Peyer's patch (tissue), 4 donors: ENCODE measurements around the gene HFE. TPM values are rescaled to one million over a fixed set of nuclear protein-coding genes. Genes with fewer than 3 reads are reported as not detected.

Source experiments
- DNase-seq, 3 donors: peaks; one replicate each; pipeline ENCODE4 v3.0.0-alpha.2; 2017 to 2019
- H3K27ac ChIP-seq, 4 donors: fragments of 200-600 bp; sonication (generic); one replicate each; pipeline ENCODE4 v1.5.1; 2016 to 2019
- H3K27me3 ChIP-seq, 2 donors: fragments of 200-600 bp; sonication (generic); one replicate each; pipeline ENCODE4 v1.5.1; 2019
- H3K36me3 ChIP-seq, 3 donors: fragments of 200-600 bp; sonication (generic); one replicate each; pipeline ENCODE4 v1.5.1; 2016 to 2019
- H3K4me1 ChIP-seq, 4 donors: fragments of 200-600 bp; sonication (generic); one replicate each; pipeline ENCODE4 v1.5.1; 2016 to 2019
- H3K4me3 ChIP-seq, 4 donors: fragments of 200-600 bp; sonication (generic); 1 replicate in 3 of 4; 2 replicates in 1 of 4; pipeline ENCODE4 v1.5.1; 2016 to 2019; ENCODE audit warnings: mild to moderate bottlenecking in 1 of 4
- H3K9me3 ChIP-seq, 4 donors: fragments of 200-600 bp; sonication (generic); one replicate each; pipeline ENCODE4 v1.5.1; 2016 to 2019; ENCODE audit warnings: mild to moderate bottlenecking in 1 of 4
- CTCF ChIP-seq, 6 experiments: fragments of 450-650 bp in 4 of 6; fragments of 200-600 bp in 2 of 6; sonication (generic) in 1 of 6; IDR thresholded peaks; one replicate each; pipeline ENCODE4 v1.5.1; 2017 to 2019; ENCODE audit warnings: antibody characterized with exemption in 6 of 6, mild to moderate bottlenecking in 3 of 6, moderate library complexity in 1 of 6
- POLR2A ChIP-seq, 2 donors: fragments of 450-650 bp; IDR thresholded peaks; one replicate each; pipeline ENCODE4 v1.5.1; 2017; ENCODE audit warnings: antibody characterized with exemption in 2 of 2, mild to moderate bottlenecking in 2 of 2, moderate library complexity in 2 of 2
- total RNA-seq, 4 donors: library from RNA; depleted of rRNA; stranded (reverse); fragments of >200 nt; gene quantifications; one replicate each; pipeline ENCODE4 v1.1.0, GENCODE V29; 2016

Gene HFE
- total RNA-seq, 4 donors from 2014 or later, result 8.1 to 13.2 (median 9.7) TPM

DNA sequence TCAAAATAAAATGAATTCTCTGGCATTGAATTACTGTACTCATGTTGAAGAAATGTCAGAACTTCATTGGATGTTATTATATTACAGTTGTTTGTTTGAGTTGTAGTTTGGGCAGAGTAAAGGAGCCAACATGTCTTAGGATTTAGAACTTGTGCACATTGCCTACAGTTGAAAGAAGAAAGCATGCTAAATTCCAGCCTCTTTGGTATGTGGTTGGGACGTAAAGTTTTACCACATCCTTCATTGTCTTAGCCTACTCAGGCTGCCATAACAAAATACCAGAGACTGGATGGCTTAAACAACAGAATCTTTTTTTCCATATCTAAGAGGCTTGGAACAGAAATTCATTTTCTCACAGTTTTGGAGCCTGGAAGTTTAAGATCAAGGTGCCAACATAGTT lies 42.4 kb downstream of the HFE start:
- H3K36me3 ChIP-seq, result peaks cover 0 to 26% (median 0%) of the 10 kb centered on the region in 3 donors

GRCh38 chr6:26130581-26131249 lies 43.5 kb downstream of the HFE start:
- Histone ChIP-seq H3K4me1 (peaks cover 0 to 22% (median 0%) of the 10 kb centered on the region in 4 donors), H3K27ac (no peak overlapping the region), H3K9me3 (no peaks in the 10 kb centered on the region), H3K27me3 (no peaks in the 10 kb centered on the region), H3K4me3 (no peak overlapping the region), H3K36me3 (peaks cover 0 to 32% (median 0%) of the 10 kb centered on the region in 3 donors)
- no peak for TF ChIP-seq POLR2A (IDR thresholded peaks at IDR 0.05)
- TF ChIP-seq CTCF (IDR thresholded peaks at IDR 0.05), result no peak
- DNase-seq, result no peak

More for the DNA sequence above, 42.4 kb downstream of the HFE start:
- no peak for DNase-seq
- no peak for TF ChIP-seq POLR2A (IDR thresholded peaks at IDR 0.05)
- no peaks in the 10 kb centered on the region for H3K27me3 ChIP-seq
- no peak overlapping the region for H3K4me3 ChIP-seq
- peaks cover 0 to 22% (median 0%) of the 10 kb centered on the region in 4 donors for H3K4me1 ChIP-seq
- no peak overlapping the region for H3K27ac ChIP-seq
- H3K9me3 ChIP-seq, result no peaks in the 10 kb centered on the region

- H3K9me3 ChIP-seq, result no peaks in the 10 kb centered on the region
- H3K36me3 ChIP-seq, result peaks cover 0 to 32% (median 0%) of the 10 kb centered on the region in 3 donors
- H3K4me1 ChIP-seq, result peaks cover 0 to 22% (median 0%) of the 10 kb centered on the region in 4 donors
- no peak overlapping the region for H3K27ac ChIP-seq
- no peak overlapping the region for H3K4me3 ChIP-seq
- DNase-seq, result no peak
- TF ChIP-seq CTCF (IDR thresholded peaks at IDR 0.05) (no peak), POLR2A (IDR thresholded peaks at IDR 0.05) (no peak)
- H3K27me3 ChIP-seq, result no peaks in the 10 kb centered on the region
Observed at GRCh38 chr6:26131618-26132017, 44.4 kb downstream of the HFE start.

GRCh38 chr6:26133730-26134129 lies 46.5 kb downstream of the HFE start:
- H3K36me3 ChIP-seq, result peaks cover 0 to 46% (median 0%) of the 10 kb centered on the region in 3 donors

GRCh38 chr6:26136321-26136720 lies 49.1 kb downstream of the HFE start:
- Histone ChIP-seq H3K4me3 (no peak overlapping the region), H3K4me1 (peaks cover 0 to 5% (median 0%) of the 10 kb centered on the region in 4 donors), H3K9me3 (no peaks in the 10 kb centered on the region), H3K36me3 (peaks cover 0 to 36% (median 0%) of the 10 kb centered on the region in 3 donors), H3K27me3 (no peaks in the 10 kb centered on the region), H3K27ac (no peak overlapping the region)
- TF ChIP-seq POLR2A (IDR thresholded peaks at IDR 0.05) (no peak), CTCF (IDR thresholded peaks at IDR 0.05) (no peak)
- no peak for DNase-seq

More at GRCh38 chr6:26133730-26134129, 46.5 kb downstream of the HFE start:
- Histone ChIP-seq H3K4me3 (no peak overlapping the region), H3K27me3 (no peaks in the 10 kb centered on the region), H3K27ac (no peak overlapping the region), H3K4me1 (peaks cover 0 to 5% (median 0%) of the 10 kb centered on the region in 4 donors), H3K9me3 (no peaks in the 10 kb centered on the region)
- TF ChIP-seq CTCF (IDR thresholded peaks at IDR 0.05) (no peak), POLR2A (IDR thresholded peaks at IDR 0.05) (no peak)
- DNase-seq, result no peak

DNA sequence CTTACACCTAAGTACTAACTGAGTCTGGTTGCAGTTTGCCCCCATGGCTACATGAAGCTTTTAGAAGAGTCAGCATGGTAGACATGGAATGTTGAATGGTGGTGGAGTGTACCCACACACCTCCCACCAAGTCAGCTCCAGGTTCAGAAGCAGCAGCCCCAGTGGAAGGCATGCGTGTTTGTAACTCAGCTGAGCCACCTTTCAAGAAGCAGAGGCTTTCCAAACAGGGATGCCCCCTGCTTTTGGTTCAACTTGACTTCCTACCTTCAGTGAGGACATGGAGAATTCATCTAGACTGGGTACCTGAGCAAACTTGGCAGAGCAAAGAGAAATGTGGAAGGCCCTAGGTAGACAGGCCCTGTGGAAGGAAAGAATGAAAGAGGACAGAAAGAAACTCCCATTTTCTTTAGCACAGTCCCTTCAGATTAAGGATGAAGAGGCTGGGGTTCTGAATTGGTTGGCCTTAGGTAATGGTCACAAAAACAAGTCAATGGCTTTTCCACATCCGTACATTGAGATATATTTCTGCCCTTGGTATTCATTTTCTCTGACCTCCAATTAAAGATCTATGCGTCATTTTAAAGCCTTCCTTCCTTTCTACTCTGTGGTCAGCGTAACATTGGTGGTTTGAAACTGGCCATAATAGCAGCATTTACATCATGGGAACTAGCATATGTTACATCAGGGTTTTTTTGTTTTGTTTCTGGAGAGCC lies 53.2 kb downstream of the HFE start:
- no peak overlapping the region for H3K4me3 ChIP-seq

More for the DNA sequence above, 53.2 kb downstream of the HFE start:
- Histone ChIP-seq H3K9me3 (no peaks in the 10 kb centered on the region), H3K4me1 (no peaks in the 10 kb centered on the region), H3K27me3 (no peaks in the 10 kb centered on the region), H3K36me3 (peaks cover 0 to 29% (median 0%) of the 10 kb centered on the region in 3 donors), H3K27ac (no peak overlapping the region)
- DNase-seq, result no peak
- TF ChIP-seq POLR2A (IDR thresholded peaks at IDR 0.05) (no peak), CTCF (IDR thresholded peaks at IDR 0.05) (no peak)
